Hematopoietic multipotent progenitor cell treated with erythropoietin and hydrocortisone succinate and interleukin-3 and kit ligand, for 17 days (in vitro differentiated cells): ENCODE data around the gene NLRP8.
"Not testable (repeated sequence)": the region's sequence is repeated elsewhere in the genome, so short reads cannot be mapped to it uniquely, and the experiment has no call there.

Source experiments
- DNase-seq: peaks from one replicate; pipeline ENCODE4 v3.0.0-alpha.2; 2015; ENCODE audit warnings: low spot score

NLRP8 gene

DNA sequence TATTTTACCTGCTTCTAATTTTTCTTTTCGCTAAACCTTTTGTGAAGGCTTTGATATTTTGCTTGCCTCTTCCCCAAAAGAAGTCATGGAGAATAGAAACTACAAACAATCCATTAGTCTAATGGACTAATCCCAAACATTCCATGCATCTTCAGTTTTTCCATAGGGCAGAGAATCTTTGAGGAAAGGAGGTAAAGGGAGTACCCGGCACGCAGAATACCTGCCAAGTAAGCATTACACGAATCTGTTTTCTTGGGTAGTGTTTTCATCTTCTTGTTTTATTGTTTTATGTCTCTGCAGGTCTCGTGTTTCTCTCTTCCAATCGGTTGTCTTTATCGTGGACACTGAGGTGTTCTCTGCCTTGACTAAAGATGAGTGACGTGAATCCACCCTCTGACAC is at the start of gene NLRP8:
Gene NLRP8, plus strand, starts transcription at position 301 of the 400 bp plus-strand sequence.
- no peak for DNase-seq

DNA sequence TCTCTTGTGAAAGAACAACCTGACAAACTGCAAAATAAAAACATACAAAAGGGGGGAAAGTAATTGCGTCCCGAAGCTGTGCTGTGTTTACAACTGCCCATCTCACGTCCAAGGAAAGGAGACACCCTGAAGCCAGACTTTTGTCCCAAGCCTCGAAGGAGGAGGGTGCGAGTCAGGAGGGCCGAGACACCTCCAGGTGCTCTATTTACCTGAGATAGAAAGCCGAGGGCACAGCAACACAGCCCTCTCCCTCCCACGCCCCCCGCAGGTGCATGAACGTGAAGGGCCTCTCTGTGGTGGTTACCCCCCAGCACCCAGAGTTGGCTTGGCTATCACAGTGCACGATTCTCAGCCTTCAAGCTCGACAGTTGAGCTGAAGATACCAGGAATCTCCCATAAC is 48.7 kb upstream of the NLRP8 start:
- DNase-seq, result no peak

DNA sequence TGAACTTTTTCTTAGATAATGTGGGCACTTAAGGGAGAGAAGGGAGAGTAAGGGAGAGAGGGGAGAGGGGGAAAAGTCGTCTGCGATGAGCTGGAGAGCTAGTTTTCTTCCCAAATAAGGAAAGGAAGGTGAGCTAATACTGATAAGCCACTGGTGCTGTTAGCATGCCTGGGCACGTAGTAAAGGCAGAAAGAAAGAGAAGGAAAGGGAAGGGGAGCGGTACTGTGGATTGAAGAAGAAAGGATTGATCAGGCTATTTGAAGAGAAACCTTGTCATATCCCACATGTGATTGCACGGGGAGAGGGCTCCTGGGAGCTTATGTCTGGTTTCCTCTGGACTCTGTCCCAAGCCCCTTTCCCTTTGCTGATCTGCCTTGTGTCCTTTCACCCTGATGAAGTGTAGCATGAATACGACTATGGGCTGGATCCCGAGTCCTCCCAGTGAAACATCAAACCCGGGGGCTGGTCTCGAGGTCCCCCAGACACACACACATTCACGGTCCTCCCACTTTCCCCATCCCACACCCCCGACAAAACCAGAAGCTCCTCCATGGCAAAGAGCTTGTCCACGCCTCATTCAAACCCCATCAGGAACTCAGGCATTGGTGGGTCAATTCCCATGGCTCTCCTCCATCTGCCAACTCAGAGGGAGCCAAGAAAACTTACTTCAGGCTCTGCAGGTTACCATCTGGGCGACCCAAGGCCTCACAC is 46.1 kb upstream of the NLRP8 start:
- DNase-seq, result no peak

DNA sequence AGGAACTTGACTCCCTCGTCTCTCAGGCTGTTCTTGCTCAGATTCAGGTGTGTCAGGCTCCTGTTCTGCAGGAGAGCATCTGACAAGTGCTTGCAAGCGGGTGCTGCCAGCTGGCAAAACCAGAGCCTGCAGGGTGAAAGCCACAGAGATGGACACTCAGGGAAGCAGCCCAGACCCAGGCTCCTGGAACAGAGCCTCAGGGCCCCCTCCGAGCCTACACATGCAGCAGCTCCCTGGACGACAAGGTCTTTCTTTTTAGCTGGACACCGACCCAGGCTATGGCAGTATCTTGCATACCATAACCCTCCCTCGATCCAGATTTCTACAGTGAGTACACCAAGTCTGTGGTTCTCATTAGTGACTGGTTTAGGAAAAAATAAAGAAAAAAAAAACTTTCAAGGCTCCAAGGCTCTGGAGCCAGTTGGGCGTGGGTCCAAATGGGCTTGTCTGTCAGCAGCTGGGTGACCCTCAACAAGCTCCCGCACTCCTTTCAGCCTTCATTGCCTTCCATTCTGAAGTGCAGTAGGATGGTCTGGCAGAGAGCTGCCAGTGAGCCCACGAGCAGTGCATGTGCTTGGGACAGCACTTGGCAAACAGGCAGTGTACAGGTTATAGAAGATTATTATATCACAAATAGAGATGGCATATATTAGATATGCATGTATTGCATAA is 45.4 kb upstream of the NLRP8 start:
- no peak for DNase-seq

DNA sequence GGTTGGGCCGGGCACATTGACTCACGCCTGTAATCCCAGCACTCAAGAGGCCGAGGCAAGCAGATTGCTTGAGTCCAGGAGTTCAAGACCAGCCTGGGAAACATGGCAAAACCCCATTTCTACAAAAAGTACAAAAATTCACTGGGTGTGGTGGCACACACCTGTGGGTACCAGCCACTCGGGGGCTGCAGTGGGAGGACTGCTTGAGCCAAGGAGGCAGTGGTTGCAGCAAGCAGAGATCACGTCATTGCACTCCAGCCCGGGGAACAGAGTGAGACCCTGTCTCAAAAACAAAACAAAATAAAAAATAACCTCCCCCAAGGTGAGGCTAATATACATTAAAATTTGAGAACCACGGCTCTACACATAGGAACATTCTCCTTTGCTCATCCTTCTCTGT is 40.3 kb upstream of the NLRP8 start:
- DNase-seq, result no peak

DNA sequence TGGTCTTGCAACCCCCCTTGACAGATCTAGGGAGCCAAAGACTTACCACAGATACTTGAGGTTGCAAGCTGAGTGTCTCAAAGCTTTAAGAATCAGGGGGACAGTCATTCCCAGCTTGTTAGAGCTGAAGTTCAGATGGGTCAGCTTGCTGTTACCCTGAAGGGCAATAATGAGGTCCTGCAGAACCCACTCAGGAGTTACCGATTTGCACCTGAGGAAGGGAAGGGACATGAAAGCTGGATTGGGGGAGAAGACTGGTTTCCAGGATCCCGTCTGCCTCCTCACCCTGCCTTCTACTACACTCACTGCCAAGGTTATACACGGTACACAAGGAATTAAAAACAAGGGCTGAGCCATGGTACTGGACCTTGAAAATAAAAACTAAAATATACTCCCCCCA is 39.9 kb upstream of the NLRP8 start:
- no peak for DNase-seq

DNA sequence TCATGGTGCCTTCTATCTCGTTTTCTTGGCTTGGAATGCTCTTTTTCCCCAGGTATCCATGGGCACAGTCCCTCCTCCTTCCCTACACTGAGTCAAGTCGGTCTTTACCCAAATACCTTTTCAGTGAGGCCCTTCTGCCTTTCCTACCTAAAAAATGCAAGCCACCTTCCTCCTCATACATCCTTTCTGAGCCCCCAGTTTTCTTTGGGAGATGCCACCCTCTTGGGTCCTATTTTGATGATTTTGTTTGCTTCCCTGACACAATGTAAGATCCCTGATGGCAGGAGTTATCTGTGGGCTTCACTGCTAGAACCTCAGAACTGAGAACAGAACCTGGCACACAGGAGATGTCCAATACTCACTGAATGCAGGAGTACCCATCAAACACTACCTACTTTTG is 37.8 kb upstream of the NLRP8 start:
- DNase-seq, result no peak

DNA sequence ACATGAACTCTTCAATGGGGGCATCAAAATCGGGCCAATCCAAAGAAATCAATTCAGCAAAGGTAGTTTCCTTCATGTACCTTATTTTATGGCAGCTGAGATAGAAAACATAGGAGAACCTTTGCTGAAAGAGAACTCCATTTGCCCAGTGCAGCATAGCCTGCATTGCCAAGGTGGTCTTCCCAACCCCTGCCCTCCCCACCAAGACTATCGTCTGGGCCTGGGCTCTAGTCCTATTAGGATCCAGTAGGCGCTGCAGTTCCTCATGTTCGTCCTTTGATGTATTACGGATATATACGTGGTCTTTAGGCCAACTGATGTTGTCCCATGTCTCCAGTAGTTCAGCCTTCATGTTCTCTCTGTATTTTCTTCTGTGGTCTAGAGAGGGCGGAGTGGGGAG is 34.7 kb upstream of the NLRP8 start:
- DNase-seq, result no peak

DNA sequence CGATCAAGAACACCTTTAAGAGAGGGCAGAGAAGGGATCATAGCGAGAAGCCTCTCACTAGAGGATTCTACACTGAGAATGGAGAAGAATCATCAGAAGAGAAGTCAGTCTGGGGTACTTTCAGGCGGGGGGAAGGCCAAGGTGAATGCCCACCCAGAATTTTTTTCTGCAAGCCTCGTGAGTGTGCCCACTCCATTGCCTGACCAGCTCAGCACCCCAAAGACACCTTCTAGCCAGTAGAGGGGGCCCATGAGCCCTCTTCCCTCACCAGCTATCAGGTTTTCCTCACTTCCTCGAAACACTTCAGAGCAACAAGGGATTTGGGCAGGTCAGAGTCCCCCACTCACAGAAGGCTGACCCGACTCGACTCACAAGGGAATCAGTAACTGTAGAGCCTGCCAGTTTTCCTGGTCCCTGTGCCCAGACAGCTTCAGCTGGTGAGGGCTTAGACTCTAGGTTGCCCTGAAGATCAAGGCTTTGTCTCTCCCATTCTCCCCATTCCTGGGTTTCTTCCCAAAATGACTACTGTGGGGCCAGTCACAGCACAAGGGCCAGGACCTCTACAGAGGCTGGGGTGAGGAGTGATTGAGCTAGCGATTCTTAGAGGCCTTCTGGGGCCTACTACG is 33.9 kb upstream of the NLRP8 start:
- no peak for DNase-seq

DNA sequence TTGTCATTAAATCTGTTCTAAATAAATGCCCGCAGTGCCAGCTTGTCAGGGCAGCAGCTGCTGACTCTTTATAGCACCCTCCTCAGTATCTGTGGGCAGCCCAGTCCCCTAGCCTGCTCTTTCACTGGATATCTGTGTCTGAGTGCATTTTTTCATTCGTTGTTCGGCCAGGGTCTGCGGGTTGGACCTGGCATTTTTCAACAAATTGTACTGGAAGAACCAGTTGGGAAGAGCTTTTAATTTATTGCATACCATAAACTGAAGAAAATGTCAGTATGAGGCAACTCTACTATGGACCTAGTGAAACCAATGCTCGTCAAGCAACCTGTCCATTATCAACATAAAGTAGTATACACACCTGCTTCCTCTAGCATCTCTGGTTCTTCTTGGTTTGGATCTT is 24.1 kb upstream of the NLRP8 start:
- DNase-seq, result no peak

DNA sequence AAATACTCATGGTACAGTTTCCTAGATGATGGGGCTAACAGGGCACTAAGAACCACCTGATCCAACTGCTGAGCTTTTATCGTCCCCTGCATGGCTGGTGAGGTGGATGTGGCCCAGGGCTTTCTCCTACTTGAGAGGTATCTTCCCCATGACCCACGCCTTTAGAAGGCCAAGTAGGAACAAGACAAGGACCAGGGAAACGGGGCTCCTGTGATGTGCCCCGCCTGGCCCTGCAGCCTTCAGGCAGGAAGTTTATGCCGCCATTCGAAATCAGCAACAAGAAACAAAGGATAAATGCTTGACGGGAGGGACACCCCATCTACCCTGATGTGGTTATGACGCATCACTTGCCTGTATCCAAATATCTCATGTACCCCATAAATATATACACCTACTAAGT is 19.6 kb upstream of the NLRP8 start:
- DNase-seq, result no peak

DNA sequence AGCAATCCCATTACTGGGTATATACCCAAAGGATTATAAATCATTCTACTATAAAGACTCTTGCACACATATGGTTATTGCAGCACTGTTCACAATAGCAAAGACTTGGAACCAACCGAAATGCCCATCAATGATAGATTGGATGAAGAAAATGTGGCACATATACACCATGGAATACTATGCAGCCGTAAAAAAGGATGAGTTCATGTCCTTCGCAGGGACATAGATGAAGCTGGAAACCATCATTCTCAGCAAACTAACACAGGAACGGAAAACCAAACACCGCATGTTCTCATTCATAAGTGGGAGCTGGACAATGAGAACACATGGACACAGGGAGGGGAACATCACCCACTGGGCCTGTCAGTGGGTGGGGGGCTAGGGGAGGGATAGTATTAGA is 18.4 kb upstream of the NLRP8 start:
- DNase-seq, result not testable (repeated sequence)

DNA sequence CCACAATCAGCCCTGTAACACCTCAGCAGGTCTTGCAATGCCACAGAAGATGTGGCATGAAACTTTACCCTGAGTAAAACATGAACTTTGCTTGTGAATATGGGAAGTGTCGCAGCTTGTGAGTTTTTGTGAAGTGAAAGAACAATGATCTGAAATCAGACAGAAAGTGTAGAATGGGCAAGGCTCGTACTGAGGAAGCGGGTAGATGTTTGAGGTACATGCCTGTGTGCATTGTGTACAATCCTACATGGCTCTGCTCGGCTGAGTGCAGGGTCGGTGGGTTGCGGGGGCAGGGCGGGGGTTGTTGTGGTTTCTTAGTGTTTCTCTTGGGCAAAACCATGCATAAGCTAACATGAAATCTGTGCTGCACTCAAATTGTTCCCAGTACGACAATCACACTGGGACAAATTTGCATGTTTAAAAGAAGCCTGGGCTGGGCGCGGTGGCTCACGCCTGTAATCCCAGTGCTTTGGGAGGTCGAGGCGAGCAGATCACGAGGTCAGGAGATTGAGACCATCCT is 16.6 kb upstream of the NLRP8 start:
- no peak for DNase-seq

DNA sequence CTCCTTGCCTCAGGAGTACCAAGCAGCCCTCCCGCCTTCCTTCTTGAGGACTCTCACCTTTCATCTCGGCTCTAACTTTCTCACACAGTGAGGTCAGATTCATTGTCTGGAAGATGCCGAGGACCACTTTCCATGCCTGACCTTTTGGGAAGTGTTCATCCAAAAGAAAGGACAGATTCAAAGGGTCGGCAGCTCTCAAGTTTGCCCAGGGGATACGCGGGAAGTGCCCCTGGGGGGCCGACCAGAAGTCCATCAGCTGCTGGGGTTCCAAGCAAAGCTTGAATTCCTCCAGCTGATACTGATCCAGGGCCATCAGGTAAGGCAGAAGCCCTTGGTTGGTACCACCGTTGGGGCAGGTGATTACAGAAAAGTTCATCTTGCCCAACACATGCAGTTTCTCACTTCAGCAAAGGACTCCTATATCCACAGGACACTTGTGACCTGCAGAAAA is 15.7 kb upstream of the NLRP8 start, which contains the start of gene NLRP13:
Gene NLRP13, minus strand, starts transcription at position 401 of the 451 bp plus-strand sequence. Its CDS starts 25 bp downstream, at position 376.
- no peak for DNase-seq

DNA sequence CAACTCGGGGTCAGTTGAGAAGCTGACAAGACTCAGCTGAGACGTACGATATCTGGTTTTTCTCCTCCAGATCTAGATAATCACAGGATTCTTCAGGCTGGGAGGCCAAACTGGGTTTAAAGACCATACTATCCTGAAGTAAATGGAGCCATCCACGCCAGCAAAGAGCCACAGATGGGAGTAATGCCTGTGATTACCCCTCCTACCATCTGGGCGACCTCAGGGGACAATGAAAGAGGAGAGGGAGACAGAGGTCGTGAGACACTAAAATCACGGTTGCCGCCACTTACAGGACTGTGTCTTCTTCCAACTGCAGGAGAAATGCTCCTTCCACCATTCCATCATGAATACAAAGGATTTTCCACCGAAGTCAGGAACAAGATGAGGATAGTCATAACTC is 12.4 kb upstream of the NLRP8 start:
- DNase-seq, result no peak

DNA sequence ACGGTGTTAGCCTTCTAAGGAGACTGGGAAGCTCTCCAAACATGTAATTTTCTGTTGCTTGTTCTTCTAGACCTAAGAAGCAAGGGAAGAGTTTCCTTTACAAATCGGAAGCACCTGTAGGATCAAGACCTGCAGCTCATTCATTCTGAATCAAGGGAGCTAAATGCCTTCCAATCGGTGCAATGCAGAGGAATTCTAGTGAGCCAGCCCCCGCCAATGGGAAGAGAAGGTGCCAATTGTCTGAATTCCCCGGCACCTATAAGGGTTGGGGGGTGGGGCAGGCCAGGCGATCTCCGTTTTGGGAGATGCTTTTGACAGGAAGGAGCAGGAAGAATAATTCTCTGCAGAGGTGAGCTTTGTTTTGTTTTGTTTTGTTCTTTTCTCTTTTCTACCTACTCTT is 8.4 kb upstream of the NLRP8 start:
- DNase-seq, result no peak

DNA sequence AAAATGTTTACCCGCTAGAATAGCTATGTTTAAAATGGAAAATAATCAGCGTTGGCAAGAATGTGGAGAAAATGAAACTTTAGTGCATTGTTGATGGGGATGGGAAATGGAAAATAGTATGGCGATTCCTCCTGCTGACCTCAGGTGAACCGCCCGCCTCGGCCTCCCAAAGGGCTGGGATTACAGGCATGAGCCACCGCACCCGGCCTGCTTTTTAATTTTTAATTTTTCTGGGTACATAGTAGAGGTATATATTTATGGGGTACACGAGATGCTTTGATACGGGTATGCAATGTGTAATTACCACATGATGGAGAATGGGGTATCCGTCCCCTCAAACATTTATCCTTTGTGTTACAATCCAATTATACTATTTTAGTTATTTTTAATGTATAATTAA is 7.3 kb upstream of the NLRP8 start:
- no peak for DNase-seq

DNA sequence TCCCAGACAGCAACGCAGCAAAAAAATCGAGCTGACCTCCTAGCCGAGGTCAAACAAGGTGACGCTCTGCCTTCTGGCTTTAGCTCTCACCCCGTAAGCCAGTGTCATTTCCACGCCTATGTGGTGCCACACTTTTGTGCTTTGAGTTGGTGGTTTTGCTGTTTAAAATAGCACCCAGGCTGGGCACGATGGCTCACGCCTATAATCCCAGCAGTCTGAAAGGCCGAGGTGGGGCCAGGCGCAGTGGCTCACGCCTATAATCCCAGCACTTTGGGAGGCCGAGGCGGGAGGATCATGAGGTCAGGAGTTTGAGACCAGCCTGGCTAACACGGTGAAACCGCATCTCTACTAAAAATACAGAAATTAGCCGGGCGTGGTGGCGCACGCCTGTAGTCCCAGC is 2.9 kb downstream of the NLRP8 start:
- DNase-seq, result not testable (repeated sequence)

DNA sequence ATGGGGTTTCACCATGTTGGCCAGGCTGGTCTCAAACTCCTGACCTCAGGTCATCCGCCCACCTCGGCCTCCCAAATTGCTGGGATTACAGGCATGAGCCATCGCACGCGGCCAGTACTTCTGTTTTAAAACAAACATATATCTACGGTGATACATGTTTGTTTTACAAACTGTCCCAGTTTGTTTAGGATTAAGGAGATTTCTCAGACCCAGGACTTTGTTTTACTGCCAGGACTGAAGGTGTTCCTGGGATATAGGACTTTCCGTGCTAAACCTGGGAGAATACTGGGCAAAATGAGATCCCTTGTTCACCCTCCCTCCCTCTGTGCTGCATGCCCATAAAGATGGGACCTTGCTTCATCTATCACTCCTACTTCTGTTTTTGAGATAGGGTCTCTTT is 8.8 kb downstream of the NLRP8 start:
- no peak for DNase-seq

DNA sequence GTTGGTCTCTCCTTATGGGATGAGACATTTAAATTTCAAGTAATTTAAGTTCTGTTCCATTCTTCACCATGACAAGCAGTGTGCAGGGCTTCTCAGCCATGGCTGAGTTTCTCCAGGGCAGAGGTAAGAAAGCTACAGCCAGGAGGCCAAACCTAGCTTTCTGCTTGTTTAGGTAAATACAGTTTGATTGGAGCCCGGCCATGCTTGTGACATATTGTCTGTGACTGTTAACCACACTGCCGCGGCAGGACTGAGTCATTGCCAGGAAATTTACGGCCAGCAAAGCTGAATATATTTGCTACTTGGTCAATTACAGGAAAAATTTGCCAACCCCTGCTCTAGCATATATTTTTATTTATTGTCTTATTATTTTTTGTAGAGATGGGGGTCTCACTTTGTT is 10.7 kb downstream of the NLRP8 start:
- no peak for DNase-seq

DNA sequence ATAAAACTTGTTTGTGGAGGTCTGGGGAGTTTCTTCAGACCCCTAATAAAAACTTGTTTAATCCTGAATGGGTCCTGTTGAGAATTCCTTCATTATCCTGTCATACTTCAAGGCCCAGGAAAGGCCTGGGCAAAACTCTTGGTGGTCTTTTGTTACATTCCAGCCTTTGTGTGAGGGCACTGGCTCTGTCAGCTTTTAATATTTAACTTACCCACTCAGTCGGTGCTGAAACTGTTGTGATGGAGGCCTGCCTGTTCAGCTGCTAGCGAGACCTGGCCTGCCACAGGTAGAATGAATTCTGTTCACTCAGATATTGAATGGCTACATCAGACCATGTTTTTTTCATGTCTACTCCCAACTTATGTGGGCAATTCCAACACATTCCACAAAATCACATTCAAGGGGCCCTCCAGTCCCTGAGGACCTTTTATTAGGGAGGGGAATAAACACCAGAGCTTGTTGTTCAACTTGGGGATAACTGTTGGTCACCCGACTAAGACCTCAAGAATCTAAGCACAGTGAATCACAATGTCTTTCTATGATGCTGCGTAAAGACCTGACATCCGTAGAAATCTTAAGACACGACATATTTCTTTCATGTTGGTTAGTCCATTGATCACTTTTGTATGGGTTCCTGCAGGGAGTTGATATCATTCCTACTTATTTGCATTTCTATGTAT is 12.5 kb downstream of the NLRP8 start:
- no peak for DNase-seq

DNA sequence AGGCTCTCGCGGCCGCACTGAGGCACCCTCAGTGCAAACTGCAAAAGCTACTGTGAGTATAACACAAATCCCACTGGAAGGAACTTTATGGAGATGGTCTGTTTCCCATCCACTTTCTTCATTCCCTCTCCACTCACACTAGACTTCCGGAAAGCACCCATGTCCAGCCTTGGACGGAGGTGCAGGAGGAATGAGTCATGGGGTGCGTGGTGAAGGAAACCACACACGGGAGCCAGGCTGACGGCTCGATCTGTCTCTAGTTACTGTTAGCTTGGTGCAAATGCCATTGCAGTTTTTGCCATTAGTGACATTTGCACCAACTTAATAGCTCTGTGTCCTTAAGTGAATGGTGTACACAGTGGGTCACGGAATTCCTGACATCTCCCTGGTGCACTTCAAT is 14.6 kb downstream of the NLRP8 start:
- no peak for DNase-seq

DNA sequence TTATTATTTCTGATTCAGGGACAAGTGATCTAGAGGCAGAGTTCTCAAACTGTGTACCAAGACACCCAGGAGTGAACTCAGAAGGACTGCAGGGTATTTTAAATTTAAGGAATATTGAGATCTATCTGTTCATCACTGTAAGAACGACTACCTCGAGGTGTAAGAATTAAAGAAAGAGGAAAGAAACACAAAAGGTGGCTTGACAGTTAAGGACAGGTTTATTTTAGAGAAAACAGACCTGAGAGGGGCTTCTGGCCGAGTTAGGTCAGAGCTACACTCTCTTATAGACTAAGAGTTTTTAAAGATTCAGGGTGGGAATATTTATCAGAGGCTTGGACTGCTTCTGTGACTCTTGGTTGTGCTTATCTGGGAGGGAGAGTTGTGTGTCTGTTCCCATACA is 26.4 kb downstream of the NLRP8 start:
- DNase-seq, result no peak
